Upper lobe of right lung (tissue), 1 donor: ENCODE results near the gene TRMT10B. TPM values are rescaled to one million over a fixed set of nuclear protein-coding genes. Genes with fewer than 3 reads are reported as not detected.
A peak's percentile ranks its signal among the peaks of the same experiment; 100 is the strongest.
"Not testable (repeated sequence)": the region's sequence is repeated elsewhere in the genome, so short reads cannot be mapped to it uniquely, and the experiment has no call there.

Source experiments
- ATAC-seq: fragments of 200-7000 bp; cut with Tn5 transposase; one replicate; pipeline ENCODE4 v1.9.1; 2020; ENCODE audit warnings: mild to moderate bottlenecking, moderate library complexity
- DNase-seq: peaks from one replicate; pipeline ENCODE4 v3.0.0-alpha.2; 2020
- H3K27ac ChIP-seq: fragments of 200-600 bp; one replicate; pipeline ENCODE4 v1.8.0; 2022
- H3K27me3 ChIP-seq: fragments of 200-600 bp; one replicate; pipeline ENCODE4 v1.8.0; 2022; ENCODE audit warnings: mild to moderate bottlenecking
- H3K36me3 ChIP-seq: fragments of 200-600 bp; one replicate; pipeline ENCODE4 v1.8.0; 2022
- H3K4me1 ChIP-seq: fragments of 200-600 bp; one replicate; pipeline ENCODE4 v1.8.0; 2022
- H3K4me3 ChIP-seq: fragments of 200-600 bp; one replicate; pipeline ENCODE4 v1.8.0; 2022; ENCODE audit warnings: mild to moderate bottlenecking
- H3K9me3 ChIP-seq: fragments of 200-600 bp; one replicate; pipeline ENCODE4 v1.8.0; 2022
- intact Hi-C: fragments of 100-400 bp; cut with DNase I; formaldehyde crosslinking; loops from one replicate; pipeline ENCODE4 v1.11.0; 2022
- total RNA-seq: library from RNA; stranded (reverse); fragmentation: NEBNext Ultra II Directional; extraction: Animal tissue kit (Norgen Biotek cat#: 25700); gene quantifications from one replicate; pipeline ENCODE4 v1.2.1, GENCODE V29; 2021
- TF ChIP-seq, protein P1 (sequence below): fragments of 200-600 bp; IDR thresholded peaks from one replicate; pipeline ENCODE4 v1.8.0; 2022; ENCODE audit warnings: antibody characterized with exemption
- donor health status: DM: no; HTN: yes; CAD: no; lungs with severe emphysema.

The TRMT10B gene
- total RNA-seq, 1 donor from 2014 or later = 11.8 TPM

DNA sequence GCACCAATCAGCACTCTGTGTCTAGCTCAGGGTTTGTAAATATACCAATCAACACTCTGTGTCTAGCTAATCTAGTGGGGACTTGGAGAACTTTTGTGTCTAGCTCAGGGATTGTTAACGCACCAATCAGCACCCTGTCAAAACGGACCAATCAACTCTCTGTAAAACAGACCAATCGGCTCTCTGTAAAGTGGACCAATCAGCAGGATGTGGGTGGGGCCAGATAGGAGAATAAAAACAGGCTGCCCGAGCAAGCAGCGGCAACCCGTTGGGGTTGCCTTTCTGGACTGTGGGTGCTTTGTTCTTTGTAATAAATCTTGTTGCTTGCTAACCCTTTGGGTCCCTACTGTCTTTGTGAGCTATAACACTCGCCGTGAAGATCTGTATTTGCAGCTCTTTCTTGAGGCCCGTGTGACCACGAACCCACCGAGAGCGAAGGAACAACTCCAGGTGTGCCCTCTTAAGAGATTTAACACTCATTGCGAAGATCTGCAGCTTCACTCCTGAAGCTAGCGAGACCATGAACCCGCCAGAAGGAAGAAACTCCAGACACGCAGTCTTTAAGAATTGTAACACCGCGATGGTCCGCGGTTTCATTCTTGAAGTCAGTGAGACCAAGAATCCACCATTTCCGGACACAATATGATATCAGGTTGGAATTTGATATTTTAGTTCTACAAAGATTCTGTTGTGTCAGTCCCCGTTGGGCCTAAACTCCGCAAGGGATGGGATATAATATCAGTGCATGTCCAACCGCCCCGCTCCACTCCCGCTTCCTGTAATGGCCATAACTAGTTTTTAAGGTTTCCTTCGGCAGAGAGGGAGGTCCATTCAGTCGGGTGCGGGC, 740 bp upstream of the TRMT10B start:
- DNase-seq = no peak
- TF ChIP-seq, protein P1, sequence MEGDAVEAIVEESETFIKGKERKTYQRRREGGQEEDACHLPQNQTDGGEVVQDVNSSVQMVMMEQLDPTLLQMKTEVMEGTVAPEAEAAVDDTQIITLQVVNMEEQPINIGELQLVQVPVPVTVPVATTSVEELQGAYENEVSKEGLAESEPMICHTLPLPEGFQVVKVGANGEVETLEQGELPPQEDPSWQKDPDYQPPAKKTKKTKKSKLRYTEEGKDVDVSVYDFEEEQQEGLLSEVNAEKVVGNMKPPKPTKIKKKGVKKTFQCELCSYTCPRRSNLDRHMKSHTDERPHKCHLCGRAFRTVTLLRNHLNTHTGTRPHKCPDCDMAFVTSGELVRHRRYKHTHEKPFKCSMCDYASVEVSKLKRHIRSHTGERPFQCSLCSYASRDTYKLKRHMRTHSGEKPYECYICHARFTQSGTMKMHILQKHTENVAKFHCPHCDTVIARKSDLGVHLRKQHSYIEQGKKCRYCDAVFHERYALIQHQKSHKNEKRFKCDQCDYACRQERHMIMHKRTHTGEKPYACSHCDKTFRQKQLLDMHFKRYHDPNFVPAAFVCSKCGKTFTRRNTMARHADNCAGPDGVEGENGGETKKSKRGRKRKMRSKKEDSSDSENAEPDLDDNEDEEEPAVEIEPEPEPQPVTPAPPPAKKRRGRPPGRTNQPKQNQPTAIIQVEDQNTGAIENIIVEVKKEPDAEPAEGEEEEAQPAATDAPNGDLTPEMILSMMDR = no peak
- intact Hi-C loops = no loop called here
- H3K4me1 ChIP-seq = peaks cover 9% of the 10 kb centered on the region
- no peaks in the 10 kb centered on the region for H3K27me3 ChIP-seq
- H3K9me3 ChIP-seq = no peaks in the 10 kb centered on the region
- peak overlapping the region; percentile 88 for H3K27ac ChIP-seq
- no peak for ATAC-seq
- peak overlapping the region; percentile 65 for H3K4me3 ChIP-seq
- no peaks in the 10 kb centered on the region for H3K36me3 ChIP-seq

GRCh38 chr9:37758747-37759146, 5.1 kb downstream of the TRMT10B start:
- TF ChIP-seq, protein P1 = no peak
- intact Hi-C loops = no loop called here
- H3K36me3 ChIP-seq = peaks cover 3% of the 10 kb centered on the region
- no peak for DNase-seq
- H3K27ac ChIP-seq = no peak overlapping the region
- no peaks in the 10 kb centered on the region for H3K27me3 ChIP-seq
- H3K9me3 ChIP-seq = no peaks in the 10 kb centered on the region
- no peak overlapping the region for H3K4me3 ChIP-seq
- ATAC-seq = no peak
- H3K4me1 ChIP-seq = peaks cover 5% of the 10 kb centered on the region

GRCh38 chr9:37760416-37761161, 7.0 kb downstream of the TRMT10B start:
- ATAC-seq = peak; percentile 45
- H3K4me3 ChIP-seq = no peak overlapping the region

GRCh38 chr9:37761511-37761910, 7.9 kb downstream of the TRMT10B start:
- ATAC-seq = no peak
- no peak overlapping the region for H3K27ac ChIP-seq
- intact Hi-C loops = no loop called here

More at GRCh38 chr9:37760416-37761161, 7.0 kb downstream of the TRMT10B start:
- TF ChIP-seq, protein P1 = no peak
- Histone ChIP-seq H3K27me3 (no peaks in the 10 kb centered on the region), H3K36me3 (peaks cover 16% of the 10 kb centered on the region), H3K4me1 (no peaks in the 10 kb centered on the region), H3K27ac (no peak overlapping the region), H3K9me3 (no peaks in the 10 kb centered on the region)
- DNase-seq = no peak
- intact Hi-C loops = no loop called here

DNA sequence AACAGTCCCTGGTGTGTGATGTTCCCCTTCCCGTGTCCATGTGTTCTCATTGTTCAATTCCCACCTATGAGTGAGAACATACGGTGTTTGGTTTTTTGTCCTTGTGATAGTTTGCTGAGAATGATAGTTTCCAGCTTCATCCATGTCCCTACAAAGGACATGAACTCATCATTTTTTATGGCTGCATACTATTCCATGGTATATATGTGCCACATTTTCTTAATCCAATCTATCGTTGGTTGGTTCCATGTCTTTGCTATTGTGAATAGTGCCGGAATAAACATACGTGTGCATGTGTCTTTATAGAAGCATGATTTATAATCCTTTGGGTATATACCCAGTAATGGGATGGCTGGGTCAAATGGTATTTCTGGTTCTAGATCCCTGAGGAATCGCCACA, 11.7 kb downstream of the TRMT10B start:
- ATAC-seq, intact Hi-C loops: not testable (repeated sequence)

More at GRCh38 chr9:37761511-37761910, 7.9 kb downstream of the TRMT10B start:
- Histone ChIP-seq H3K9me3 (no peaks in the 10 kb centered on the region), H3K4me3 (no peak overlapping the region), H3K27me3 (no peaks in the 10 kb centered on the region), H3K4me1 (no peaks in the 10 kb centered on the region), H3K36me3 (peaks cover 16% of the 10 kb centered on the region)
- TF ChIP-seq, protein P1 = no peak
- no peak for DNase-seq

DNA sequence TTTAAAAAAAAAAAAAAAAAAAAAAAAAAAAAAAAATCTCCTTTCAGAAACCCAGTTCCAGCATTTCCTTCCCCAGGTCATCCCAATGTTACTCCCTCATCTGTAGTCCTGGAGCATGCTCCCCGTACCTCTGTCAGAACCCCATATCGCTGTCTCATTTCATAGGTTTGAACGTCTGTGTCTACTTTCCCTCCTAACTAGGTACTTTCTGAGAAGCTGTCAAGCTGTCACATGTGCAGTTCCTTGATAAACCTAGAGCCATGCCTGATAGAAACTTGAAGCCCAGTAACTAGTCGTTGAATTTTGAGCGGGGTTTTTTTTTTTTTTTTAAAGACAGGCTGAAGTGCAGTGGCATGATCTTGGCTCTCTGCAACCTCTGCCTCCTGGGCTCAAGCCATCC, 15.7 kb downstream of the TRMT10B start:
- Histone ChIP-seq H3K27ac (no peak overlapping the region), H3K4me1 (no peaks in the 10 kb centered on the region), H3K36me3 (peaks cover 56% of the 10 kb centered on the region), H3K27me3 (no peaks in the 10 kb centered on the region), H3K9me3 (no peaks in the 10 kb centered on the region), H3K4me3 (no peak overlapping the region)
- intact Hi-C loops = no loop called here
- DNase-seq (no peak), ATAC-seq (no peak)
- TF ChIP-seq, protein P1 = no peak

More for the DNA sequence above, 11.7 kb downstream of the TRMT10B start:
- H3K9me3 ChIP-seq, H3K4me1 ChIP-seq, H3K27me3 ChIP-seq, H3K27ac ChIP-seq, H3K4me3 ChIP-seq, DNase-seq: not testable (repeated sequence)
- peaks cover 29% of the 10 kb centered on the region for H3K36me3 ChIP-seq
